Measurements from ENCODE around the gene MAFG.

MAFG gene

DNA sequence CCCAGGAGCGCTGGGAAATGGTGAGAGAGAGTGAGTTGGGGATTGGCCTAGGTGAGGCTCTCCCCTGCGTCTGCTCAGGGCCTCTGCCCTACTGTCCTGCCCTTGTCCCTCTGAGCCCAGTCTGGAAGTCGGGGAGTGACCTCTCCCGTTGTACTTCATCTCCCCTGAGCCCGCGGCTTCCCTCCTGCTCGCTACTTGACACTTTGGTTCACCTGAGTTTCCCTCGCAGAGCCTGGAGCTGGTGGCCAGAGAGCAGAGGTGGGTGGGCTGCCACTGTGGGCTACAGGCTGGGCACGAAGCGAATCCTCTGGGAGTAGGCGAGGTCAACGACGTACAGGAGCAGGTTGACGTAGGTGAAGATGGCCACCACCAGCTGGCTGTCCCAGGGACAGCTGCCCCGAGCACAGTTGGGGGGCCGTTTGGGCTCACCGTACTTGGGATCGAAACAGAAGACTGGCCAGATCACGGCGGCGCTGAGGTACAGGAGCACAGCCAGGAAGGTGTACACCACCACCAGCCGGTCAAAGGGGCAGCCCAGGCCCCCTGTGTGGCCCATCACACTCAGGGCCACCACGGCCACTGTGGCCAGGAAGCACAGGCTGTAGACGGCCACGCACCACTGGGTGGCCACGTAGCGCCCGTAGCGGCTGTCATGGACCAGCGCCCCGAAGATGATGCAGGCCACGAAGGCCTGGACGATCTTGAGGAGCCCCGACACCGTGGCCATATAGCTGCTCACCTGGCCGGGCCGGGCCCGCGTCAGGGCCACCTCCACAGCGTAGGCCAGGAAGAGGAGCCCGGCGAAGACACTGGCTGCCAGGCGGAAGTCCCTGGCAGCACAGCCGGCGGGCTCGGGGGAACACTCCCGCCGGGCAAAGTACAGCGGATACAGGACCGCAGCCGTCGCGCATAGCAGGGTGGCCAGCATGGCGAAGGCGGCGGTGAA is 13.3 kb upstream of the MAFG start:
- in situ Hi-C loops (cut with HindIII; ENCODE audit: low sequenced_read_pairs) = no loop called here

- in situ Hi-C loops (cut with HindIII; ENCODE audit: low sequenced_read_pairs) = no loop called here
These were observed 12.4 kb upstream of the MAFG start for GRCh38 chr17:81939881-81940385.

GRCh38 chr17:81939218-81939617 is 11.7 kb upstream of the MAFG start:
- in situ Hi-C loops (cut with HindIII; ENCODE audit: low sequenced_read_pairs) = no loop called here

DNA sequence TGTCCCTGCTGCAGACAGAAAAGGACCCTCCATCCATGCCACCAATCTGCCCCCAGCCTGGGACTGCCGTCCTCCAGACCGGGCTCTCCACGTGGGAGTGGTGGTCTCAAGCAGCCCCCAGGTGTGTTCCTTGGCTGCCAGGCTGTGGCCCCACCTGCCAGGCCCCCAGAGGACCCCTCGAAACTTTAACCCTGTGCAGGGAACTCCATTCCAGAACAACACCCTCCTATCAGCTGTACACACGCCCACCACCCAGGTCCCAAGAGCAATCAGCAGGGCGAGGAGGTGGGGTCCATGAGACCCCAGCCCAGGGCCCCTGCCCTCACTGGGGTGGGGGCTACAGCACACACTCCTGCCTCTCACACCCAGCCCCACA is 8.2 kb upstream of the MAFG start:
- in situ Hi-C loops (cut with HindIII; ENCODE audit: low sequenced_read_pairs) = no loop called here

GRCh38 chr17:81934850-81935708 is 7.5 kb upstream of the MAFG start:
- in situ Hi-C loops (cut with HindIII; ENCODE audit: low sequenced_read_pairs) = no loop called here

- in situ Hi-C loops (cut with HindIII; ENCODE audit: low sequenced_read_pairs) = no loop called here
These were observed 6.7 kb upstream of the MAFG start for GRCh38 chr17:81934098-81934757.

DNA sequence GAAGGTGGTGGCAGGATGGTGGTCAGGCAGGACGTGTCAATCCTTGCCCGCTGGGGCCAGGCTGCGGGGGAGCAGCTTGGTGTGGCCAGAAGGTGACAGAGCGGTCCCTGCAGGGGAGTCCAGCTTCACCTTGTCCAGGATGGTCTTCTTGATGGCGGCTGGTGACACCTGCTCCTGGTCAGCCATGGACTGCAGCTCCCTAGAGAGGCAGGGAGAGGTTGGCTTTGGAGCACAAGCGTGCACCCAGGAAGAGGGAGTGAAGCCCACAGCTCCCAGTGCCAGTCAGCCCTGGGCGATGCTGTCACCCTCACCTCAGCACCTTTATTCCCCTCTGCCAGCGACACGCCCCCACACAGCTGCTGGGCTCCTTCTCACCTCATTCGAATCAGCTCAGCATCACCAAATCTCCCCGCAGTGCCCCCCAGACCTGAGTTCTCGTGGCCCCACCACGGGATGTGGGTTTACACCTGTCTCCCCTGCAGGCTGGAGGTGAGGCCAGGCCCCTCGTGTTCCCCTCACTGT is 5.7 kb upstream of the MAFG start:
- in situ Hi-C loops (cut with HindIII; ENCODE audit: low sequenced_read_pairs) = no loop called here

DNA sequence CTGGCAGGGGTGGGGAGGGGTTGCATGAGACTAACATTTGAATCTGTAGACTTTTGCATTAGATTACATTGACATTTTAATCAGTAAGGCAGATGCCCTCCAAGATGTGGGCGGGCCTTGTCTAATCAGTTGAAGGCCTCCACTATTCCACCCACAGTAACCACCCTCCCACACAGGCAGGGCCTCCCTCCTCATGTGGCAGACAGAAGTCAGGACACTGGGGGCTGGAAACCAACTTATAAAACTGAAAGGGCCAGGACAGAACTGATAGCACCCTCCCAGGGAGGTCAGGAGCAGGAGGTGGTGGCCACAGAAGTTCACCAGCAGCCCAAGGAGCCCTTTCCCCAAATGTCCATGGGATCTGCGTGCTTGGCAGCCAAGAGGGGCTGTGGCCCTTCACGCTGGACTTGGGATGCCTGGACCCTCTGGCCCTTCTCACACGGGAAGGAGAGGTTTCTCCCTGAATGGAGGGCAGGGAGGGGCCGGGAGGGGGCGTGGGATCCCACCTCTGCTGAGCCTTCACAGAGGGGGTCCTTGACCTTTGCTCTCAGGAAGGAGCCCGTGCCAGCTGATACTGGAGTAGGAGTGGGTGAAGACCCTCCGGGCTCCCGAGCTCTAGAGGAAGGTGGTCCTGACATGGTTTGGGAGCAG is 4.9 kb upstream of the MAFG start:
- in situ Hi-C loops (cut with HindIII; ENCODE audit: low sequenced_read_pairs) = no loop called here

DNA sequence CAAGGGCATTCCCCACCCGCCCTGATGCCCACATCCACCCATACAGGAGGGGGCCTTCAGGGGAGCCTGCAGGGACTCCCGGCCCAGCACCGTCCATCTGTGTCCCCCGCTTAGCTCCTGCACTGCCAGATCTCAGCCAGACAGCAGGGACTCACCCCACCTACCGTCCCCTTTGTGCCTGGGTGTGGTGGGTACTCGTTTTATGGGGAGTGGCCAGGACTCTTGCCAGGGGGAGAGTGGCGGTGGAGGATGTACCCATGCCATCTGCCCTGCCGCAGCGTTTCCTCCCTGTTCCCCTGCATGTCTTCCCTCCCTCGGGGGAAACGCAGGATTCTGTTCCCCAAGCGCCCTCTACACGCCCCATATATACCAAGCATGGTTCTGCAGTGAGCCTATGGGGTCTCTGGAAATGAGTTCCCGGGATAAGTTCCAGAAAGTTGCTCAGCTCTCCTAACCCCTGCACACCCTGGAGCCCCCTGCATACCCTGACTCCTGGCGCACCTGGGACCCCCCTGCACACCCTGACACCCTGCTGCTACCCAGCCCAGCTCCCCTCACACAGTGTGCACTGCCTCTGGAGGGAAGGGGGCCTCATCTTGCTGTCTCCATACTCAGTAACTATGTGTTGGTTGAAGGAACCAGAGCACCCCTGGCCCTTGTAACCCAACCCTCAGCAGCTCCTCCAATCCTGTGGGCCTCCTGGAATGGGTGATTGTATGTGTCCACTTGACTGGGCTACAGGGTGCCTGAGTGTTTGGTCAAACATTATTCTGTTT is 4.2 kb upstream of the MAFG start:
- in situ Hi-C loops (cut with HindIII; ENCODE audit: low sequenced_read_pairs) = no loop called here

- in situ Hi-C loops (cut with HindIII; ENCODE audit: low sequenced_read_pairs) = no loop called here
These were observed 3.6 kb upstream of the MAFG start for GRCh38 chr17:81931189-81931556.

- in situ Hi-C loops (cut with HindIII; ENCODE audit: low sequenced_read_pairs) = no loop called here
These were observed 2.9 kb upstream of the MAFG start for GRCh38 chr17:81930142-81931125.

- in situ Hi-C loops (cut with HindIII; ENCODE audit: low sequenced_read_pairs) = no loop called here
These were observed 2.0 kb upstream of the MAFG start for GRCh38 chr17:81929253-81930141.

DNA sequence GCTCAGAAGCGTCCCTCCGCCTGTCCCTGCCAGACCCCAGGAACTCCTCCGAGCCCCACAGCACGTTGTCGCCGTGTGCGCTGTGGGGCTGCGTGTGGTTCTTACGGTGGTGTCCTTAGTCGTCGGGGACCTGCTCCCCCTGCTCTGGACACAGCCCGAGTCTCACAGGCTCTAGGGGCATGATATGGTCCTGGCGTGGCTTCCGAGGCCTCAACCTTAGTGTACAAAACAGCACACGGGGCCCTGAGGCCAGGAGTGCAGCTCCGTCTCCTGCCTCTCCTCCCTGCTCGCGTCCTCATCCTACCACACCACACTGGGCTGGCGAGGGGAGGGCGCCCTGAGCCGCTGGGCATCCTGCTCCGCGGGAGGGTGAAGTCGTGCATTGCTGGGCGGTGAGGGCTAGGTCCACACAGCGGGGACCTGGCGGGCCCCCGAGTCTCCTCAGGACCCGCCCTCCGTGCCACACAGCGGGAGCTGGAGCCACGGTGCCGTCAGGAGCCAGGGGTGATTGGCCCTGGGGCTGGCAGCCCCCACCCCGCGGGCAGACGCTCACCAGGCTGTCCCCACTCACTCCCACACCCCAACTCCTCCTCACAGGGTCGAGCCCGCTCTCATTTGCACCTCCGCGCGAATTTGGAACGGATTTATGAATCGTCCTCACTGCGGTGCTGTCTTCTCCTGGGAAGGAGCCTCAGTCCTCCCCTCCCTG is 1.2 kb upstream of the MAFG start:
- in situ Hi-C loops (cut with HindIII; ENCODE audit: low sequenced_read_pairs) = no loop called here

- in situ Hi-C loops (cut with HindIII; ENCODE audit: low sequenced_read_pairs) = no loop called here
These were observed 333 bp downstream of the MAFG start for GRCh38 chr17:81927152-81927652.

DNA sequence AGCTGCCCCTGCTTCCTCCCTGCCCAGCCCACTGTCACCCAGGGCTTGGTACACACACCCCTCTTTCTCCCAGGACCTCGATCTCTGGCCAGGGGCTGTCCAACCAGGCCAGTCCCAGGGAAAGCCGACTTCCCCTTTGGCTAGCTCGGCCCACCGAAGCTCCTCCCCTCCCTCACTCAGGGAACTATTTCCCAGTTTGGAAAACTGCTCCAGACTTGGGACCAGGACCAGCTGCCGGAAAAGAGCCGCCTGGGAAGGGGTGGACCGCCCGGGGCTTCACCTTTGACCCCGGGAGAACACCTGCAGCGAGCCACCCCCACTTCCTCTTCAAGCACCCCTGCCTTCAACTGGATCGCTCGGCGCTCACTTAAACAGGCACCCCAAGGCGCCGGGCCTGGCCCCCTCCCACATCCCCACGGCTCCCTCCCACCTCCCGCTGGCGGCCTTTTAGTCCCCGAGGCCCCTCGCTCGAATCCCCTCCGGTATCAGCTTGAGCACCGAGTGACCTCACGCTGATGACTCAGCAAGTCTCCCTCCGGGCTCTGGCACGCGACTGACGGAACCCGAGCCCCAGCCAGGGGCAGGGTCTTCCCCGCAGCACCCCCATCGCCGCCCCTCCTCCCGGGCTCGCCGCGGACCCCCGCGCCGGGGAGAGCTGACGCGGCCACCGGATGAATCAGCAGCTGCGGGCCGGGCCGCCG is 934 bp downstream of the MAFG start:
- in situ Hi-C loops (cut with HindIII; ENCODE audit: low sequenced_read_pairs) = no loop called here

GRCh38 chr17:81925860-81926450 is 1.6 kb downstream of the MAFG start:
- in situ Hi-C loops (cut with HindIII; ENCODE audit: low sequenced_read_pairs) = no loop called here

All from DLD1 (cell line).